GM10248 (cell line): ENCODE results near the gene ICAM1.

Source experiments
- CTCF ChIA-PET: fragments of 300-600 bp; sonication (Branson Sonifier 250); formaldehyde crosslinking; extraction: SDS; loops from one replicate; lab custom pipeline; 2021; ENCODE audit warnings: antibody characterized with exemption; lab: Yijun Ruan, JAX
- POLR2A ChIA-PET: fragments of 350-650 bp; sonication (Branson Sonifier 250); formaldehyde crosslinking; extraction: SDS; loops from one replicate; lab custom pipeline; 2020; ENCODE audit warnings: antibody characterized with exemption; lab: Yijun Ruan, JAX
- DNase-seq: peaks from one replicate; pipeline ENCODE4 v3.0.0; 2012; ENCODE audit errors: extremely low spot score
- CTCF ChIP-seq: IDR thresholded peaks from 2 replicates; pipeline ENCODE4 v1.5.1; 2012; ENCODE audit warnings: mild to moderate bottlenecking, low read depth; ENCODE audit errors: extremely low read depth, missing control alignments, control extremely low read depth

ICAM1 gene

GRCh38 chr19:10269333-10270179, 1.4 kb upstream of the ICAM1 start:
- ChIA-PET CTCF (interaction anchor here (0.6 to 16.8 kb wide), 26 partner anchors 10 to 340 kb away, joined by 3 to 484 read pairs (median 5); partner anchors contain the start of genes CDC37, ICAM4, ICAM5 and TYK2), POLR2A (interaction anchor here (0.9 to 4.2 kb wide), 12 partner anchors 9 to 163 kb away, joined by 3 to 84 read pairs (median 14); partner anchors contain the start of genes ICAM4, ICAM5, MRPL4 and P2RY11)
- TF ChIP-seq CTCF, result peak; percentile 98
- peak; percentile 82 for DNase-seq

GRCh38 chr19:10270180-10270615, 722 bp upstream of the ICAM1 start:
- TF ChIP-seq CTCF, result no peak
- ChIA-PET CTCF (interaction anchor here (0.7 to 16.8 kb wide), 16 partner anchors 10 to 157 kb away, joined by 3 to 484 read pairs (median 12); partner anchors contain the start of genes CDC37, ICAM4, ICAM5 and TYK2), POLR2A (interaction anchor here (0.9 to 4.2 kb wide), 18 partner anchors 9 to 164 kb away, joined by 3 to 84 read pairs (median 12); partner anchors contain the start of genes ICAM4, ICAM5, MRPL4 and P2RY11)
- DNase-seq, result peak; percentile 79

GRCh38 chr19:10271543-10272086, 695 bp downstream of the ICAM1 start:
- no peak for TF ChIP-seq CTCF
- DNase-seq, result peak; percentile 71
- ChIA-PET POLR2A (interaction anchor here (0.6 to 4.2 kb wide), 27 partner anchors 8 to 427 kb away, joined by 3 to 84 read pairs (median 8); partner anchors contain the start of genes ICAM4, ICAM5, PPAN and RAVER1), CTCF (interaction anchor here (1.0 to 16.8 kb wide), 16 partner anchors 8 to 341 kb away, joined by 3 to 484 read pairs (median 12); partner anchors contain the start of genes CDC37, ICAM4, ICAM5 and TYK2)

GRCh38 chr19:10274589-10274988, 3.7 kb downstream of the ICAM1 start:
- CTCF ChIA-PET, result interaction anchor here (1.1 to 1.8 kb wide), 4 partner anchors 15 to 131 kb away, joined by 3 to 9 read pairs (median 6); partner anchors contain the start of gene ICAM5

GRCh38 chr19:10277795-10278589, 7.1 kb downstream of the ICAM1 start:
- TF ChIP-seq CTCF, result no peak
- CTCF ChIA-PET, result interaction anchor here (0.6 to 5.3 kb wide), 4 partner anchors 10 to 154 kb away, joined by 4 to 27 read pairs (median 5); no protein-coding TSS in a partner anchor
- POLR2A ChIA-PET, result interaction anchor here (0.5 to 3.0 kb wide), 7 partner anchors 7 to 113 kb away, joined by 3 to 24 read pairs (median 5); partner anchors contain the start of gene ICAM1
- no peak for DNase-seq

More at GRCh38 chr19:10274589-10274988, 3.7 kb downstream of the ICAM1 start:
- POLR2A ChIA-PET, result interaction anchor here (1.6 kb wide), 1 partner anchor 9 kb away, joined by 4 read pairs; no protein-coding TSS in a partner anchor
- DNase-seq, result no peak
- no peak for TF ChIP-seq CTCF
